HG03097 (cell line): ENCODE data around the gene E2F4.

ENCODE experiments used
- ATAC-seq: cut with Tn5 transposase; IDR thresholded peaks from one replicate; pipeline ENCODE4 v1.9.1; 2021; ENCODE audit not compliant: unreplicated experiment, low FRiP score

E2F4 gene

GRCh38 chr16:67157892-67158635 is 33.9 kb upstream of the E2F4 start:
- no peak for ATAC-seq

- peak; percentile 32 for ATAC-seq
Observed at GRCh38 chr16:67158637-67159600, 33.0 kb upstream of the E2F4 start.

- ATAC-seq, result no peak
Observed at GRCh38 chr16:67161595-67162058, 30.3 kb upstream of the E2F4 start.

GRCh38 chr16:67162506-67163163 is 29.3 kb upstream of the E2F4 start:
- no peak for ATAC-seq

- ATAC-seq, result no peak
Observed at GRCh38 chr16:67163164-67163998, 28.6 kb upstream of the E2F4 start.

- no peak for ATAC-seq
Observed at GRCh38 chr16:67163999-67164558, 27.9 kb upstream of the E2F4 start.

- no peak for ATAC-seq
Observed at GRCh38 chr16:67164599-67165061, 27.3 kb upstream of the E2F4 start, which contains the start of gene HSF4. TSS of gene HSF4 (plus strand) at chr16:67164745. CDS start at chr16:67164812, 67 bp downstream.

GRCh38 chr16:67165121-67166078 is 26.6 kb upstream of the E2F4 start:
- no peak for ATAC-seq

GRCh38 chr16:67166110-67166547 is 25.8 kb upstream of the E2F4 start:
- ATAC-seq, result no peak

GRCh38 chr16:67166598-67167168 is 25.3 kb upstream of the E2F4 start:
- ATAC-seq, result no peak

GRCh38 chr16:67167588-67167987 is 24.4 kb upstream of the E2F4 start:
- ATAC-seq, result no peak

- ATAC-seq, result no peak
Observed at GRCh38 chr16:67169011-67169451, 22.9 kb upstream of the E2F4 start.

GRCh38 chr16:67169642-67170167 is 22.2 kb upstream of the E2F4 start:
- no peak for ATAC-seq

GRCh38 chr16:67170168-67170948 is 21.6 kb upstream of the E2F4 start, which contains the start of gene NOL3:
TSS of gene NOL3 (plus strand) at chr16:67170538.
- no peak for ATAC-seq

- ATAC-seq, result no peak
Observed at GRCh38 chr16:67170949-67171649, 20.9 kb upstream of the E2F4 start.

GRCh38 chr16:67173323-67173722 is 18.6 kb upstream of the E2F4 start:
- ATAC-seq, result no peak
